Kidney (tissue), 14 donors: Measurements from ENCODE around the gene GPX3. TPM values are rescaled to one million over a fixed set of nuclear protein-coding genes. Genes with fewer than 3 reads are reported as not detected.
A peak's percentile ranks its signal among the peaks of the same experiment; 100 is the strongest.

Source experiments
- DNase-seq, 5 donors: peaks; one replicate each; pipeline ENCODE4 v3.0.0-alpha.2; 2013 to 2020
- FAIRE-seq: peaks from 2 replicates; lab custom pipeline; 2012; peaks lifted over from hg19 to GRCh38; lab: Jason Lieb, UNC
- H3K27ac ChIP-seq, 2 donors: one replicate each; pipeline ENCODE4 v1.7.0; 2013; ENCODE audit warnings: low read depth in 2 of 2, low read length in 2 of 2, inconsistent platforms in 1 of 2
- H3K27me3 ChIP-seq: one replicate; pipeline ENCODE4 v1.7.1; 2013; ENCODE audit warnings: low read length, inconsistent platforms; ENCODE audit not compliant: control insufficient read depth, insufficient read depth
- H3K36me3 ChIP-seq, 3 donors: one replicate each; pipeline versions ENCODE4 v1.7.0 to v1.7.1; 2013; ENCODE audit warnings: low read length in 3 of 3, control low read depth in 1 of 3, inconsistent platforms in 1 of 3; ENCODE audit not compliant: insufficient read depth in 3 of 3, control insufficient read depth in 2 of 3
- H3K4me1 ChIP-seq, 3 donors: one replicate each; pipeline versions ENCODE4 v1.7.0 to v1.7.1; 2013; ENCODE audit warnings: low read length in 3 of 3, inconsistent platforms in 1 of 3, low read depth in 1 of 3; ENCODE audit not compliant: control insufficient read depth in 2 of 3, insufficient read depth in 2 of 3
- H3K4me3 ChIP-seq, 3 donors: one replicate each; pipeline versions ENCODE4 v1.7.0 to v1.8.1; 2013; ENCODE audit warnings: low read length in 3 of 3, control low read depth in 1 of 3, inconsistent platforms in 1 of 3
- H3K9ac ChIP-seq, 3 donors: one replicate each; pipeline versions ENCODE4 v1.7.0 to v1.7.1; 2013; ENCODE audit warnings: low read length in 3 of 3, control low read depth in 1 of 3, inconsistent platforms in 1 of 3
- H3K9me3 ChIP-seq, 3 donors: one replicate each; pipeline versions ENCODE4 v1.7.0 to v1.7.1; 2013; ENCODE audit warnings: low read length in 3 of 3, control low read depth in 1 of 3, inconsistent platforms in 1 of 3; ENCODE audit not compliant: control insufficient read depth in 2 of 3, insufficient read depth in 1 of 3
- intact Hi-C: fragments of 100-400 bp; cut with DNase I; formaldehyde crosslinking; loops from one replicate; pipeline ENCODE4 v1.11.1; 2022
- polyA plus RNA-seq: library from polyadenylated mRNA; stranded (reverse); fragments of 350-450 nt; fragmentation: Illumina TruSeq; extraction: RNeasy Lipid Tissue Mini Kit (QIAGEN cat#74804); gene quantifications from one replicate; pipeline ENCODE4 v1.2.3, GENCODE V29; 2014; ENCODE audit warnings: low read depth, low replicate concordance; ENCODE audit not compliant: insufficient read depth
- total RNA-seq: library from RNA; stranded (reverse); fragmentation: NEBNext Ultra II Directional; extraction: Animal tissue kit (Norgen Biotek cat#: 25700); gene quantifications from one replicate; pipeline ENCODE4 v1.2.1, GENCODE V29; 2021
- TF ChIP-seq, protein P1 (sequence below): IDR thresholded peaks from 3 replicates; pipeline ENCODE4 v1.5.1; 2012; ENCODE audit warnings: mild to moderate bottlenecking, moderate library complexity, borderline replicate concordance; ENCODE audit not compliant: insufficient read depth; ENCODE audit errors: extremely low read depth
- donor health status: control.
- donor health status: control.
- donor health status: control.
- donor health status: control.
- donor health status: control.
- donor health status: DM: yes; HTN: yes; CAD: no.
- donor health status: Normal renal cell carcinoma (clear cell type).

GPX3 gene
- total and polyA plus RNA-seq, 2 donors from 2014 or later = 1,327 to 27,893 TPM

DNA sequence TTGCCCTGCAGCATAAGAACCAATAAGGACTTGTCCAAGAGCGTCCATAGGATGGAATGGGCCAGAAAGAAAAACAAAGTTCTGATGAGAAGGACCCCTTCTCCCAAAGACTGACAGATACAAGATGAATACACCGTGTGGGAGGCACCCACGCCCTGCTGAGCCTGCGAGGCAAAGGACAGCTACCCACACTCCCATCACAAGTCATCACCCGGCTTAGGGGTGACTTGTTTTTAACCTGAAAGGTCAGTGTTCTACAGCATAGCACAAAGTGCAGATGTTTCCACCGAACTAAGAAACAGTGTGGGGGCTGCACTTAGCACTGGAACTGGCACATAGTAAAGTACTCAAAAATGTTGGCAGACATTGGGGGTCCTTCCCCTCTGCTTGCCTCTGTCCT lies 46.5 kb downstream of the GPX3 start:
- H3K4me1 ChIP-seq = peaks cover 0 to 86% (median 84%) of the 10 kb centered on the region in 3 donors
- H3K27ac ChIP-seq = peak overlapping the region; percentile 87 to 88
- H3K27me3 ChIP-seq = no peaks in the 10 kb centered on the region
- peaks cover 0 to 37% (median 12%) of the 10 kb centered on the region in 3 donors for H3K36me3 ChIP-seq
- H3K4me3 ChIP-seq = no peak overlapping the region
- TF ChIP-seq, protein P1, sequence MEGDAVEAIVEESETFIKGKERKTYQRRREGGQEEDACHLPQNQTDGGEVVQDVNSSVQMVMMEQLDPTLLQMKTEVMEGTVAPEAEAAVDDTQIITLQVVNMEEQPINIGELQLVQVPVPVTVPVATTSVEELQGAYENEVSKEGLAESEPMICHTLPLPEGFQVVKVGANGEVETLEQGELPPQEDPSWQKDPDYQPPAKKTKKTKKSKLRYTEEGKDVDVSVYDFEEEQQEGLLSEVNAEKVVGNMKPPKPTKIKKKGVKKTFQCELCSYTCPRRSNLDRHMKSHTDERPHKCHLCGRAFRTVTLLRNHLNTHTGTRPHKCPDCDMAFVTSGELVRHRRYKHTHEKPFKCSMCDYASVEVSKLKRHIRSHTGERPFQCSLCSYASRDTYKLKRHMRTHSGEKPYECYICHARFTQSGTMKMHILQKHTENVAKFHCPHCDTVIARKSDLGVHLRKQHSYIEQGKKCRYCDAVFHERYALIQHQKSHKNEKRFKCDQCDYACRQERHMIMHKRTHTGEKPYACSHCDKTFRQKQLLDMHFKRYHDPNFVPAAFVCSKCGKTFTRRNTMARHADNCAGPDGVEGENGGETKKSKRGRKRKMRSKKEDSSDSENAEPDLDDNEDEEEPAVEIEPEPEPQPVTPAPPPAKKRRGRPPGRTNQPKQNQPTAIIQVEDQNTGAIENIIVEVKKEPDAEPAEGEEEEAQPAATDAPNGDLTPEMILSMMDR = no peak
- no peak for DNase-seq
- H3K9ac ChIP-seq = no peak overlapping the region
- FAIRE-seq = no peak
- intact Hi-C loops = no loop called here
- H3K9me3 ChIP-seq = no peaks in the 10 kb centered on the region

DNA sequence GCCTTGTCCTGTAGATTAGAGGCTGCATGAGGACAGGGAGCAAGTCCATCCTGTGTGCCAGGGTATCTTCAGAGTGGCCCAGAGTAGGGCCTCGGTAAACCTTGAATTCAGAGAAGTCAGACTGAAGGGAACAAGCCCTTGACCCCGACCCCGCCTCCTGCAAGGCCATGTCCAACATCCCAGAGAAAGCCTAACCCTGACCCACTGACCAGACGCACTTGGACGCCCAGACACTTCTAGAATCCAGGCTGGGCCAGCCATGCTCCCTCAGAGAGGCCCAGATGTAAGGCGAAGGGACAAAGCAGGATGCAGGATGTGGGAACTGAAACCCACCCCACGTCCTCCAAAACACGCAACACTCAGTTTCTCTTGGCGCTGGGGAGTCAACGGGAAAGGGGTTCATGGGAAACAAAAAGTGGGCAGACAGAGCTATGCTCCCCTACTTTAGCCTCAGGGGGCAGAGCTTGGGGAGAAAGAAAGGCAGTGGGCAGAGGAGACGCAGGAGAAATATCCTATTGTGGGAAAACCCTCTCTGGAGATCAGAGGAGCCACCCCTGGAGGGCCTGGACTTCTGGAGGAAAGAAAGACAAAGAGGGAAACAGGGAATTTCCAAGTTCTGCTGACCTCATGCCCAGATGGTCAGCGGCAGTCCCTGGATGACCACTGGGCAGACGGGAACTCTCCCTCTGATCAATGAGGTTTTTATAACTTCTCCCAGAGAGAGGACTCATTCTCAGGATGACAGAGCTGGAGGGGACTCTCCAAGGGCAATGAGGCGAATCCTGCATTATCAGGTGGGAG lies 47.4 kb downstream of the GPX3 start:
- DNase-seq (no peak), FAIRE-seq (no peak)
- no peaks in the 10 kb centered on the region for H3K27me3 ChIP-seq
- peaks cover 0 to 27% (median 4%) of the 10 kb centered on the region in 3 donors for H3K36me3 ChIP-seq
- intact Hi-C loops = no loop called here
- TF ChIP-seq, protein P1 = no peak
- H3K9ac ChIP-seq = peak overlapping the region in 2 of 3 donors; percentile 34 to 67
- no peaks in the 10 kb centered on the region for H3K9me3 ChIP-seq
- no peak overlapping the region for H3K4me3 ChIP-seq
- peak overlapping the region; percentile 87 to 88 for H3K27ac ChIP-seq
- H3K4me1 ChIP-seq = peaks cover 0 to 87% (median 78%) of the 10 kb centered on the region in 3 donors

DNA sequence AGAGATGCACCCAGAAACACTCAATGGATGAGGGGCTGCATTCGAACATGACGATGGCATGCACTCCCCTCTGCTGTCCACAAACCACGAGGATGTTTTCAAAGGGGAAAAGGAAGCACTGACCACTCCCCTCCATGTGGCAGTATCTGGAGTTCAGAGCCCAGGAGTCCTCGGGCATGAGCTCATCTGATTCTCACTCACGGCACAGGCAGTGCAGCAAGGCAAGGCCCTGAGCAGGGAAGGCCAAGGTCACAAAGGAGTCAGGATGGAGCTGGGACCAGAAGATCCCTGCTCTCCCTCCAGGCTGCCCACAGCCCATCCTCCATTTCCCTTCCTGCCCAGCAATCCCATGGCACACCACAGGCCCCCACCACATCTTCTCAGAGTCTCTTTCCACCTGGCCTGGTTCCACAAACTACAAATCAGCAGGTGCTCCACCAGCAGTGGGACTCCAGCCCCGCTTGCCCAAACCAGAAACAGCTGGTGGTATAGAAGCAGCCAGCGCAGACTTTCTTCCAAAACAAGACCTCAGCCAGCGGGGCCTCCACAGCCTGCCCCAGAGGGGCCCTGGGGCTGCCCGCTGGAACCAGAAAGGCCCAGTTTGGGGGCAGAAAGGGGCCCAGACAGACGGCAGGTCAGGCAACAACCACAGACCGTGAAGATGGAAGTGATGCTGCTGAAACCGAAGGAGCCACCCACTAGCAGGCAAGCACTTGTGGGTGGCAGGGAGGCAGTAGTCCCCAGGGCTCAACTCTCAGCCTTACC lies 48.2 kb downstream of the GPX3 start:
- intact Hi-C loops = no loop called here
- Histone ChIP-seq H3K9me3 (no peaks in the 10 kb centered on the region), H3K27ac (peak overlapping the region; percentile 87 to 88), H3K36me3 (peaks cover 0 to 24% (median 4%) of the 10 kb centered on the region in 3 donors), H3K27me3 (no peaks in the 10 kb centered on the region), H3K4me3 (peak overlapping the region in 1 of 3 donors; percentile 18), H3K9ac (peak overlapping the region in 2 of 3 donors; percentile 37 to 67), H3K4me1 (peaks cover 0 to 82% (median 70%) of the 10 kb centered on the region in 3 donors)
- no peak for FAIRE-seq
- TF ChIP-seq, protein P1 = no peak
- DNase-seq = no peak
